HUES6 (cell line): ENCODE results near the gene PRXL2A.

Experiments
- H3K27ac ChIP-seq: 2 replicates; pipeline ENCODE4 v1.7.0; 2013; ENCODE audit warnings: low read depth, mild to moderate bottlenecking, low read length, inconsistent platforms
- H3K27me3 ChIP-seq: 2 replicates; pipeline ENCODE4 v1.6.1; 2013; ENCODE audit warnings: low read length; ENCODE audit not compliant: control insufficient read depth, insufficient read depth
- H3K36me3 ChIP-seq: 2 replicates; pipeline ENCODE4 v1.6.1; 2013; ENCODE audit warnings: low read length; ENCODE audit not compliant: control insufficient read depth, insufficient read depth
- H3K4me1 ChIP-seq: 2 replicates; pipeline ENCODE4 v1.6.1; 2013; ENCODE audit warnings: low read length; ENCODE audit not compliant: control insufficient read depth, insufficient read depth
- H3K4me3 ChIP-seq: 2 replicates; pipeline ENCODE4 v1.5.1; 2013; ENCODE audit warnings: low read depth, low read length
- H3K9ac ChIP-seq: one replicate; pipeline ENCODE4 v1.6.1; 2013; ENCODE audit warnings: mild to moderate bottlenecking, low read length
- H3K9me3 ChIP-seq: 2 replicates; pipeline ENCODE4 v1.6.1; 2013; ENCODE audit warnings: low read depth, low read length; ENCODE audit not compliant: control insufficient read depth, insufficient read depth

PRXL2A gene

GRCh38 chr10:80462299-80462980, 54.1 kb downstream of the PRXL2A start:
- Histone ChIP-seq H3K4me3 (no peak overlapping the region), H3K36me3 (no peaks in the 10 kb centered on the region), H3K4me1 (peaks cover 92% of the 10 kb centered on the region), H3K27ac (no peak overlapping the region), H3K9me3 (no peaks in the 10 kb centered on the region), H3K9ac (no peak overlapping the region), H3K27me3 (no peaks in the 10 kb centered on the region)

GRCh38 chr10:80462981-80463741, 54.8 kb downstream of the PRXL2A start:
- Histone ChIP-seq H3K27ac (no peak overlapping the region), H3K4me1 (peaks cover 92% of the 10 kb centered on the region), H3K27me3 (no peaks in the 10 kb centered on the region), H3K9ac (no peak overlapping the region), H3K4me3 (no peak overlapping the region), H3K36me3 (no peaks in the 10 kb centered on the region), H3K9me3 (no peaks in the 10 kb centered on the region)

- Histone ChIP-seq H3K9ac (peak overlapping the region; percentile 45), H3K27me3 (no peaks in the 10 kb centered on the region), H3K27ac (no peak overlapping the region), H3K4me3 (no peak overlapping the region), H3K4me1 (peaks cover 89% of the 10 kb centered on the region), H3K9me3 (no peaks in the 10 kb centered on the region), H3K36me3 (no peaks in the 10 kb centered on the region)
Measured at GRCh38 chr10:80463868-80464267, 55.5 kb downstream of the PRXL2A start.

- H3K9ac ChIP-seq, result peak overlapping the region; percentile 45
- 0 out of 2 replicates have a peak overlapping the region, but pooled peaks have one; percentile 13 for H3K27ac ChIP-seq
Measured at GRCh38 chr10:80464557-80465450, 56.5 kb downstream of the PRXL2A start.

GRCh38 chr10:80465451-80465835, 57.1 kb downstream of the PRXL2A start:
- Histone ChIP-seq H3K27me3 (no peaks in the 10 kb centered on the region), H3K9me3 (no peaks in the 10 kb centered on the region), H3K4me3 (no peak overlapping the region), H3K36me3 (no peaks in the 10 kb centered on the region), H3K27ac (0 out of 2 replicates have a peak overlapping the region, but pooled peaks have one; percentile 13), H3K4me1 (peaks cover 73% of the 10 kb centered on the region), H3K9ac (peak overlapping the region; percentile 35)

More at GRCh38 chr10:80464557-80465450, 56.5 kb downstream of the PRXL2A start:
- peaks cover 80% of the 10 kb centered on the region for H3K4me1 ChIP-seq
- H3K4me3 ChIP-seq, result peak overlapping the region; percentile 31; the same call in 1 of the 2 replicates
- no peaks in the 10 kb centered on the region for H3K36me3 ChIP-seq
- no peaks in the 10 kb centered on the region for H3K27me3 ChIP-seq
- no peaks in the 10 kb centered on the region for H3K9me3 ChIP-seq

GRCh38 chr10:80465839-80466590, 57.7 kb downstream of the PRXL2A start:
- no peak overlapping the region for H3K27ac ChIP-seq
- peaks cover 69% of the 10 kb centered on the region for H3K4me1 ChIP-seq

GRCh38 chr10:80466724-80467326, 58.5 kb downstream of the PRXL2A start:
- Histone ChIP-seq H3K27me3 (peaks cover 4% of the 10 kb centered on the region; the same call in 1 of the 2 replicates), H3K9me3 (no peaks in the 10 kb centered on the region), H3K4me1 (peaks cover 65% of the 10 kb centered on the region), H3K9ac (no peak overlapping the region), H3K36me3 (peaks cover 11% of the 10 kb centered on the region), H3K27ac (no peak overlapping the region), H3K4me3 (no peak overlapping the region)

More at GRCh38 chr10:80465839-80466590, 57.7 kb downstream of the PRXL2A start:
- H3K36me3 ChIP-seq, result peaks cover 6% of the 10 kb centered on the region
- H3K4me3 ChIP-seq, result no peak overlapping the region
- peaks cover 2% of the 10 kb centered on the region; the same call in 1 of the 2 replicates for H3K27me3 ChIP-seq
- no peaks in the 10 kb centered on the region for H3K9me3 ChIP-seq
- H3K9ac ChIP-seq, result no peak overlapping the region

- H3K36me3 ChIP-seq, result peaks cover 11% of the 10 kb centered on the region
- no peak overlapping the region for H3K4me3 ChIP-seq
- H3K9ac ChIP-seq, result no peak overlapping the region
- peaks cover 58% of the 10 kb centered on the region for H3K4me1 ChIP-seq
- no peak overlapping the region for H3K27ac ChIP-seq
- H3K9me3 ChIP-seq, result no peaks in the 10 kb centered on the region
- H3K27me3 ChIP-seq, result peaks cover 4% of the 10 kb centered on the region; the same call in 1 of the 2 replicates
Measured at GRCh38 chr10:80468002-80468401, 59.7 kb downstream of the PRXL2A start.

- Histone ChIP-seq H3K27me3 (peaks cover 4% of the 10 kb centered on the region; the same call in 1 of the 2 replicates), H3K36me3 (peaks cover 11% of the 10 kb centered on the region), H3K9ac (no peak overlapping the region), H3K4me1 (peaks cover 57% of the 10 kb centered on the region), H3K4me3 (no peak overlapping the region), H3K9me3 (no peaks in the 10 kb centered on the region), H3K27ac (no peak overlapping the region)
Measured at GRCh38 chr10:80468806-80469421, 60.6 kb downstream of the PRXL2A start.
